22Rv1 (cell line): ENCODE results near the gene MND1.

Experiments used
- H3K27ac ChIP-seq: fragments of 450-650 bp; 2 replicates; pipeline ENCODE4 v1.5.1; 2017
- ZFX ChIP-seq: fragments of 450-650 bp; IDR thresholded peaks from 2 replicates; pipeline ENCODE4 v1.6.1; 2017; ENCODE audit warnings: antibody characterized with exemption, borderline replicate concordance
- TF ChIP-seq, protein P1 (sequence below): fragments of 450-650 bp; IDR thresholded peaks from 2 replicates; pipeline ENCODE4 v1.5.1; 2017; ENCODE audit warnings: mild to moderate bottlenecking

The MND1 gene

DNA sequence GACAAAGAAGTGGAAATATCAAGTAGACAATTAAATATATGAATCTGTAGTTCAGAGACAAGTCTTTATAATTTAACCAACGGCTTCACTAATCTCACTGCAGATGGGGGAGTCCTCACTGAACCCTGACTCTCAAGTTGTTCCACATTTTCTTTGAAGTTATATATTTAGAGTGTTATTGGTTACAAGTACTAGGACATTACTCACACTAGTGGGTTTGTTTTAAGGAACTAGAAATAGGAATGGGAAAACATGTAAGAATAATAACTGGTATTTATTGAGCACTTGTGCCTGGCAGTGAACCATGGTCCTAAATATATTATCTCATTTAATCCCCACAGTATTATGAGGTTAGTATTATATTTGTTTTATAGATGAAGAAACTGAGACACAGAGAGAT lies 22.0 kb downstream of the MND1 start:
- TF ChIP-seq ZFX: no peak
- TF ChIP-seq, protein P1, sequence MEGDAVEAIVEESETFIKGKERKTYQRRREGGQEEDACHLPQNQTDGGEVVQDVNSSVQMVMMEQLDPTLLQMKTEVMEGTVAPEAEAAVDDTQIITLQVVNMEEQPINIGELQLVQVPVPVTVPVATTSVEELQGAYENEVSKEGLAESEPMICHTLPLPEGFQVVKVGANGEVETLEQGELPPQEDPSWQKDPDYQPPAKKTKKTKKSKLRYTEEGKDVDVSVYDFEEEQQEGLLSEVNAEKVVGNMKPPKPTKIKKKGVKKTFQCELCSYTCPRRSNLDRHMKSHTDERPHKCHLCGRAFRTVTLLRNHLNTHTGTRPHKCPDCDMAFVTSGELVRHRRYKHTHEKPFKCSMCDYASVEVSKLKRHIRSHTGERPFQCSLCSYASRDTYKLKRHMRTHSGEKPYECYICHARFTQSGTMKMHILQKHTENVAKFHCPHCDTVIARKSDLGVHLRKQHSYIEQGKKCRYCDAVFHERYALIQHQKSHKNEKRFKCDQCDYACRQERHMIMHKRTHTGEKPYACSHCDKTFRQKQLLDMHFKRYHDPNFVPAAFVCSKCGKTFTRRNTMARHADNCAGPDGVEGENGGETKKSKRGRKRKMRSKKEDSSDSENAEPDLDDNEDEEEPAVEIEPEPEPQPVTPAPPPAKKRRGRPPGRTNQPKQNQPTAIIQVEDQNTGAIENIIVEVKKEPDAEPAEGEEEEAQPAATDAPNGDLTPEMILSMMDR: no peak
- no peak overlapping the region for H3K27ac ChIP-seq

DNA sequence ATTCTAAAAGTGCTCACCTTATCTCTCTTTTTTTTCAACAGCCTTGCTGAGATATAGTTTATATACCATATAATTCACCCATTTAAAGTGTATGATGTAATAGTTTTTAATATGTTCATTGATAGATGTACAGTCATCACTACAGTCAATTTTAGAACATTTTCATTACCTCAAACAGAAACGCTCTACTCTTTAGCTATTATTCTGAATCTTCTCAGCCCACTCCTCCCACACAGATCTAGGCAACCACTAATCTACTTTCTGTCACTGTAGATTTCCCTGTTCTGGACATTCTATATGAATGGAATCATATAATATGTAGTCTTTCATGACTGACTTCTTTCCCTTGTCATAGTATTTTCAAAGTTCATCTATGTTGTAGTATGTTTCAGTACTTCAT lies 22.6 kb downstream of the MND1 start:
- TF ChIP-seq, protein P1: no peak
- no peak for TF ChIP-seq ZFX
- no peak overlapping the region for H3K27ac ChIP-seq

- no peak overlapping the region for H3K27ac ChIP-seq
- TF ChIP-seq, protein P1: no peak
- no peak for TF ChIP-seq ZFX
Observed at GRCh38 chr4:153369021-153369420, 24.5 kb downstream of the MND1 start.

DNA sequence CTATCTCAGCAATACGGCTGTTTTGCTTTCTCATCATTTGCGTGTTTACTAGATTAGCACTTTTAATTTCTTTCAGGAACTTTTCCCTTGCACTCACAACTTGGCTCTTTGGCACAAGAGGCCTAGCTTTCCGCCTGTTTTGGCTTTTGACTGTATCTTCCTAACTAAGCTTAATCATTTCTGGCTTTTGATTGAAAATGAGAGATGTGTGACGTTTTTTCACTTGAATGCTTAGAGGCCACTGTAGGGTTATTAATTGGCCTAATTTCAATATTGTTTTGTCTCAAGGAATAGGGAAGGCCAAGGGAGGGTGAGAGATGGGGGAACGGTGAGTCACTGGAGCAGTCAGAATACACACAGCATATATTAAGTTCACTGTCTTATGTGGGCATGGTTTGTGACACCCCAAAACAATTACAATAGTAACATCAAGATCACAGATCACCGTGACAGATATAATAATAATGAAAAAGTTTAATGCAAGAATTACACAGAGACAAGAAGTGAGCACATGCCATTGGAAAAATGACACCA lies 27.3 kb downstream of the MND1 start:
- TF ChIP-seq, protein P1: no peak
- no peak for TF ChIP-seq ZFX

GRCh38 chr4:153372967-153373562 lies 28.6 kb downstream of the MND1 start:
- no peak for TF ChIP-seq ZFX
- TF ChIP-seq, protein P1: no peak
- no peak overlapping the region for H3K27ac ChIP-seq

More for the DNA sequence above, 27.3 kb downstream of the MND1 start:
- no peak overlapping the region for H3K27ac ChIP-seq

DNA sequence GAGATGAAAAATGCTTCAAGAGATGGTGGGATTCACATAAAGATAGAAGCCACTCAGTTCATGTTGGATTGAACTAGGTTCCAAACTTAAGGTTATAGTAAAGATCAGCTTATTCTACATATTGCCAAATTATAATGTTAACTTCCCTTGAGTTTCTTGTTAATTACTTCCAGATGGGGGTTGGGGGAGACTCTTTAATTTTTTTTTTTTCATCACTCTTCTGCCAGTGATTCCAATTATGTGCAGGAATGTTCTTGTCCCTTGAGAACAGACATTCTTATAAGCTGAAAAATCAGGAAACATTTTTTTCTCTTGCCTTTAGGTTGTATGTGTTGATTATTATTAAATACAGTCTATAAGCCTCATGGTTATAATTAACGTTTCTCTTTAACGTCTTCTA lies 30.0 kb downstream of the MND1 start:
- no peak overlapping the region for H3K27ac ChIP-seq
- TF ChIP-seq, protein P1: no peak
- TF ChIP-seq ZFX: no peak

GRCh38 chr4:153375303-153375702 lies 30.8 kb downstream of the MND1 start:
- TF ChIP-seq, protein P1: no peak
- no peak overlapping the region for H3K27ac ChIP-seq
